H9 (cell line): ENCODE data around the gene PAQR7. TPM values are rescaled to one million over a fixed set of nuclear protein-coding genes. Genes with fewer than 3 reads are reported as not detected.

ENCODE experiments used
- DNase-seq: peaks from one replicate; pipeline ENCODE4 v3.0.0-alpha.2; 2017
- H2AFZ ChIP-seq: one replicate; pipeline ENCODE4 v1.6.1; 2013; ENCODE audit warnings: mild to moderate bottlenecking, low read length, control low read depth, moderate library complexity
- H2AK5ac ChIP-seq: 2 replicates; pipeline ENCODE4 v1.6.1; 2013; ENCODE audit warnings: low read length, control low read depth, mixed read lengths; ENCODE audit not compliant: insufficient read length
- H2BK120ac ChIP-seq: one replicate; pipeline ENCODE4 v1.6.1; 2013; ENCODE audit warnings: low read depth, mild to moderate bottlenecking, low read length, control low read depth, inconsistent platforms; ENCODE audit not compliant: poor library complexity, severe bottlenecking
- H2BK12ac ChIP-seq: 2 replicates; pipeline ENCODE4 v1.6.1; 2013; ENCODE audit warnings: low read length, control low read depth, mixed read lengths, low read depth; ENCODE audit not compliant: insufficient read length
- H2BK15ac ChIP-seq: 2 replicates; pipeline ENCODE4 v1.6.1; 2013; ENCODE audit warnings: low read depth, low read length, control low read depth
- H2BK20ac ChIP-seq: one replicate; pipeline ENCODE4 v1.6.1; 2013; ENCODE audit warnings: low read depth, mild to moderate bottlenecking, low read length, control low read depth, inconsistent platforms; ENCODE audit not compliant: poor library complexity, severe bottlenecking
- H2BK5ac ChIP-seq: 2 replicates; pipeline ENCODE4 v1.6.1; 2013; ENCODE audit warnings: low read length, control low read depth, mixed read lengths; ENCODE audit not compliant: insufficient read length
- H3K14ac ChIP-seq: 2 replicates; pipeline ENCODE4 v1.6.1; 2013; ENCODE audit warnings: low read length, control low read depth; ENCODE audit not compliant: insufficient read depth
- H3K18ac ChIP-seq: 2 replicates; pipeline ENCODE4 v1.6.1; 2013; ENCODE audit warnings: low read depth, mild to moderate bottlenecking, mixed read lengths, low read length, control low read depth; ENCODE audit not compliant: insufficient read length
- H3K23ac ChIP-seq: 2 replicates; pipeline ENCODE4 v1.6.1; 2013; ENCODE audit warnings: low read length, control low read depth, mixed read lengths, low read depth; ENCODE audit not compliant: insufficient read length
- H3K23me2 ChIP-seq: 2 replicates; pipeline ENCODE4 v1.6.1; 2013; ENCODE audit warnings: low read depth, mild to moderate bottlenecking, mixed read lengths, low read length, control low read depth; ENCODE audit not compliant: insufficient read length, poor library complexity, severe bottlenecking
- H3K27ac ChIP-seq: 2 replicates; pipeline ENCODE4 v1.5.1; 2013; ENCODE audit warnings: low read length, control low read depth, mixed read lengths, low read depth; ENCODE audit not compliant: insufficient read length
- H3K27me3 ChIP-seq: 2 replicates; pipeline ENCODE4 v1.6.1; 2013; ENCODE audit warnings: low read length, control low read depth, inconsistent platforms; ENCODE audit not compliant: insufficient read depth
- H3K4ac ChIP-seq: 2 replicates; pipeline ENCODE4 v1.6.1; 2013; ENCODE audit warnings: low read depth, mild to moderate bottlenecking, control low read depth, inconsistent platforms, low read length, moderate library complexity
- H3K4me1 ChIP-seq: 2 replicates; pipeline ENCODE4 v1.6.1; 2013; ENCODE audit warnings: low read length, control low read depth, inconsistent platforms; ENCODE audit not compliant: insufficient read depth
- H3K4me2 ChIP-seq: 2 replicates; pipeline ENCODE4 v1.6.1; 2013; ENCODE audit warnings: low read length, control low read depth, mixed read lengths; ENCODE audit not compliant: insufficient read length, insufficient read depth
- H3K56ac ChIP-seq: 2 replicates; pipeline ENCODE4 v1.6.1; 2013; ENCODE audit warnings: low read depth, mild to moderate bottlenecking, mixed read lengths, low read length, control low read depth; ENCODE audit not compliant: insufficient read length
- H3K79me1 ChIP-seq: 2 replicates; pipeline ENCODE4 v1.6.1; 2013; ENCODE audit warnings: low read depth, mild to moderate bottlenecking, moderate library complexity, low read length, control low read depth, inconsistent platforms; ENCODE audit not compliant: insufficient read depth, poor library complexity, severe bottlenecking
- H3K79me2 ChIP-seq: 2 replicates; pipeline ENCODE4 v1.6.1; 2013; ENCODE audit warnings: low read length, control low read depth, inconsistent platforms; ENCODE audit not compliant: insufficient read depth
- H3K9ac ChIP-seq: 2 replicates; pipeline ENCODE4 v1.6.1; 2013; ENCODE audit warnings: low read length, control low read depth, mixed read lengths; ENCODE audit not compliant: insufficient read length; ENCODE audit errors: extremely low read depth
- H3K9me3 ChIP-seq: one replicate; pipeline ENCODE4 v1.6.1; 2013; ENCODE audit warnings: low read depth, low read length, inconsistent platforms; ENCODE audit not compliant: control insufficient read depth
- H3T11ph ChIP-seq: one replicate; pipeline ENCODE4 v1.6.1; 2013; ENCODE audit warnings: mild to moderate bottlenecking, low read length, control low read depth, inconsistent platforms
- H4K20me1 ChIP-seq: one replicate; pipeline ENCODE4 v1.6.1; 2013; ENCODE audit not compliant: control insufficient read depth, insufficient read length, insufficient read depth
- H4K5ac ChIP-seq: 2 replicates; pipeline ENCODE4 v1.6.1; 2013; ENCODE audit warnings: low read depth, mild to moderate bottlenecking, mixed read lengths, low read length, control low read depth; ENCODE audit not compliant: insufficient read length
- H4K8ac ChIP-seq: replicated peaks from 2 replicates; pipeline ENCODE4 v1.6.1; 2013; ENCODE audit warnings: low read length, control low read depth, mixed read lengths, low read depth; ENCODE audit not compliant: insufficient read length
- H4K91ac ChIP-seq: 2 replicates; pipeline ENCODE4 v1.6.1; 2013; ENCODE audit warnings: low read depth, mild to moderate bottlenecking, moderate library complexity, mixed read lengths, low read length, control low read depth; ENCODE audit not compliant: insufficient read length
- H3K27ac Mint-ChIP-seq, 3 experiments: 2 replicates in 2 of 3; 3 replicates in 1 of 3; pipeline ENCODE4 v1.8.0; 2020 to 2021; ENCODE audit warnings: mixed read lengths in 3 of 3, mild to moderate bottlenecking in 1 of 3, moderate library complexity in 1 of 3
- H3K27me3 Mint-ChIP-seq: 2 replicates; pipeline ENCODE4 v1.8.0; 2021; ENCODE audit warnings: low read depth, mild to moderate bottlenecking, moderate library complexity, mixed read lengths
- H3K36me3 Mint-ChIP-seq, 3 experiments: 2 replicates in 2 of 3; 3 replicates in 1 of 3; pipeline ENCODE4 v1.8.0; 2020 to 2021; ENCODE audit warnings: low read depth in 3 of 3, mixed read lengths in 3 of 3; ENCODE audit not compliant: insufficient read depth in 1 of 3
- H3K4me1 Mint-ChIP-seq, 2 experiments: 2 replicates each; pipeline ENCODE4 v1.8.0; 2020; ENCODE audit warnings: mixed read lengths in 2 of 2
- H3K4me3 Mint-ChIP-seq, 2 experiments: 2 replicates in 1 of 2; 3 replicates in 1 of 2; pipeline ENCODE4 v1.8.0; 2020 to 2021; ENCODE audit warnings: mild to moderate bottlenecking in 2 of 2, mixed read lengths in 2 of 2, moderate library complexity in 1 of 2
- H3K9me3 Mint-ChIP-seq, 2 experiments: 2 replicates in 1 of 2; 3 replicates in 1 of 2; pipeline ENCODE4 v1.8.0; 2020; ENCODE audit warnings: mild to moderate bottlenecking in 2 of 2, mixed read lengths in 2 of 2, moderate library complexity in 1 of 2
- WGBS: extraction: QIAGEN DNeasy Blood & Tissue Kit; methylation state at CpG from one replicate; pipeline ENCODE4 v1.1.7; 2013; ENCODE audit warnings: missing lambda C conversion rate, low lambda C conversion rate, mixed read lengths; ENCODE audit not compliant: insufficient read length; ENCODE audit errors: extremely low coverage; 5-methylcytosine and 5-hydroxymethylcytosine counted together
- total RNA-seq: library from RNA; stranded (reverse); gene quantifications from 2 replicates; pipeline ENCODE4 v1.2.1, GENCODE V29; 2021
- TF ChIP-seq, protein P1 (sequence below): fragments of 200-600 bp; sonication (generic); conservative IDR thresholded peaks from 3 replicates; pipeline ENCODE4 v1.8.0; 2021; ENCODE audit warnings: antibody characterized with exemption, mild to moderate bottlenecking

PAQR7 gene
- total RNA-seq, 1 experiment from 2014 or later: 6.3 TPM

GRCh38 chr1:25870614-25871013 is 4.9 kb downstream of the PAQR7 start:
- Mint-ChIP-seq H3K27me3 (peaks cover 2% of the 10 kb centered on the region; the same call in 1 of the 2 replicates), H3K36me3 (no peaks in the 10 kb centered on the region), H3K9me3 (no peaks in the 10 kb centered on the region), H3K4me1 (peaks cover 25 to 36% of the 10 kb centered on the region in 2 experiments), H3K4me3 (no peak overlapping the region), H3K27ac (peak overlapping the region in 1 of 3 experiments; percentile 41; a peak in 1 of 7 replicates)
- TF ChIP-seq, protein P1, sequence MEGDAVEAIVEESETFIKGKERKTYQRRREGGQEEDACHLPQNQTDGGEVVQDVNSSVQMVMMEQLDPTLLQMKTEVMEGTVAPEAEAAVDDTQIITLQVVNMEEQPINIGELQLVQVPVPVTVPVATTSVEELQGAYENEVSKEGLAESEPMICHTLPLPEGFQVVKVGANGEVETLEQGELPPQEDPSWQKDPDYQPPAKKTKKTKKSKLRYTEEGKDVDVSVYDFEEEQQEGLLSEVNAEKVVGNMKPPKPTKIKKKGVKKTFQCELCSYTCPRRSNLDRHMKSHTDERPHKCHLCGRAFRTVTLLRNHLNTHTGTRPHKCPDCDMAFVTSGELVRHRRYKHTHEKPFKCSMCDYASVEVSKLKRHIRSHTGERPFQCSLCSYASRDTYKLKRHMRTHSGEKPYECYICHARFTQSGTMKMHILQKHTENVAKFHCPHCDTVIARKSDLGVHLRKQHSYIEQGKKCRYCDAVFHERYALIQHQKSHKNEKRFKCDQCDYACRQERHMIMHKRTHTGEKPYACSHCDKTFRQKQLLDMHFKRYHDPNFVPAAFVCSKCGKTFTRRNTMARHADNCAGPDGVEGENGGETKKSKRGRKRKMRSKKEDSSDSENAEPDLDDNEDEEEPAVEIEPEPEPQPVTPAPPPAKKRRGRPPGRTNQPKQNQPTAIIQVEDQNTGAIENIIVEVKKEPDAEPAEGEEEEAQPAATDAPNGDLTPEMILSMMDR: no peak
- Histone ChIP-seq H3K4me1 (peaks cover 2% of the 10 kb centered on the region; the same call in 1 of the 2 replicates), H3K4me2 (no peak overlapping the region), H2AK5ac (no peak overlapping the region), H3K9ac (no peak overlapping the region), H4K91ac (no peak overlapping the region), H3K79me1 (no peaks in the 10 kb centered on the region), H3K27me3 (no peaks in the 10 kb centered on the region), H3K79me2 (no peaks in the 10 kb centered on the region), H2BK5ac (no peak overlapping the region), H3K9me3 (no peaks in the 10 kb centered on the region), H2BK12ac (no peak overlapping the region), H4K5ac (no peak overlapping the region), H3K23ac (no peak overlapping the region), H3K14ac (no peak overlapping the region), H2BK15ac (no peak overlapping the region), H3T11ph (no peak overlapping the region), H3K56ac (no peak overlapping the region), H4K20me1 (no peaks in the 10 kb centered on the region), H2AFZ (no peak overlapping the region), H3K23me2 (peaks cover under 1% of the 10 kb centered on the region), H2BK20ac (no peak overlapping the region), H3K4ac (no peak overlapping the region), H2BK120ac (no peak overlapping the region), H4K8ac (no peak overlapping the region), H3K27ac (no peak overlapping the region), H3K18ac (no peak overlapping the region)
- no CpG with 5 or more reads among the region's 1 CpG for WGBS
- DNase-seq: no peak
